Stimulated activated CD4-positive, alpha-beta T cell treated with anti-CD3 and anti-CD28 coated beads, TNF-alpha, amount 100 ng/mL, for 48 hours (primary cell): ENCODE data around the gene DNAH14.
"Not testable (repeated sequence)": the region's sequence is repeated elsewhere in the genome, so short reads cannot be mapped to it uniquely, and the experiment has no call there.

Experiments used
- DNase-seq, 3 donors: peaks; one replicate each; pipeline ENCODE4 v3.0.0-alpha.2; 2020; ENCODE audit warnings: low read depth in 3 of 3

The DNAH14 gene

GRCh38 chr1:225348400-225348799 lies 418.9 kb downstream of the DNAH14 start:
- no peak for DNase-seq

- DNase-seq: no peak
These were observed 420.4 kb downstream of the DNAH14 start for GRCh38 chr1:225349826-225350225.

- no peak for DNase-seq
These were observed 421.4 kb downstream of the DNAH14 start for GRCh38 chr1:225350872-225351271.

- DNase-seq: no peak
These were observed 425.4 kb downstream of the DNAH14 start for GRCh38 chr1:225354906-225355305.

- no peak for DNase-seq
These were observed 426.4 kb downstream of the DNAH14 start for GRCh38 chr1:225355863-225356262.

GRCh38 chr1:225360119-225360518 lies 430.6 kb downstream of the DNAH14 start:
- DNase-seq: no peak

GRCh38 chr1:225361176-225361575 lies 431.7 kb downstream of the DNAH14 start:
- DNase-seq: no peak

GRCh38 chr1:225362805-225363204 lies 433.3 kb downstream of the DNAH14 start:
- no peak for DNase-seq

GRCh38 chr1:225364439-225364838 lies 435.0 kb downstream of the DNAH14 start:
- DNase-seq: no peak

GRCh38 chr1:225366018-225366417 lies 436.5 kb downstream of the DNAH14 start:
- no peak for DNase-seq

GRCh38 chr1:225366552-225366951 lies 437.1 kb downstream of the DNAH14 start:
- DNase-seq: no peak

- no peak for DNase-seq
These were observed 438.6 kb downstream of the DNAH14 start for GRCh38 chr1:225368036-225368552.

- DNase-seq: no peak
These were observed 442.0 kb downstream of the DNAH14 start for GRCh38 chr1:225371366-225372010.

- no peak for DNase-seq
These were observed 443.7 kb downstream of the DNAH14 start for GRCh38 chr1:225373155-225373554.

- no peak for DNase-seq
These were observed 445.5 kb downstream of the DNAH14 start for GRCh38 chr1:225374996-225375395.

- no peak for DNase-seq
These were observed 449.4 kb downstream of the DNAH14 start for GRCh38 chr1:225378880-225379279.

- no peak for DNase-seq
These were observed 451.2 kb downstream of the DNAH14 start for GRCh38 chr1:225380691-225381090.

GRCh38 chr1:225386860-225387259 lies 457.4 kb downstream of the DNAH14 start:
- DNase-seq: not testable (repeated sequence)

GRCh38 chr1:225388372-225388771 lies 458.9 kb downstream of the DNAH14 start:
- no peak for DNase-seq

- no peak for DNase-seq
These were observed 460.4 kb downstream of the DNAH14 start for GRCh38 chr1:225389843-225390242.

GRCh38 chr1:225396357-225396756 lies 466.9 kb downstream of the DNAH14 start:
- DNase-seq: no peak

- DNase-seq: no peak
These were observed 471.5 kb downstream of the DNAH14 start for GRCh38 chr1:225400968-225401367.

- DNase-seq: no peak
These were observed 477.7 kb downstream of the DNAH14 start for GRCh38 chr1:225406976-225407725.
